Measurements from ENCODE around the gene FILIP1. TPM values are rescaled to one million over a fixed set of nuclear protein-coding genes. Genes with fewer than 3 reads are reported as not detected.

The FILIP1 gene
- total and polyA plus RNA-seq, 2 of the 8 experiments (the other 6 are each of a cell fraction or from before 2014, with no cell fraction given) = 2.4 to 5.7 TPM

- no peak overlapping the region for H3K18ac ChIP-seq (ENCODE audit: extremely low read depth, low read length)
- no peak overlapping the region for H3K27ac ChIP-seq (ENCODE audit: low read depth, low read length)
- WGBS, 2 experiments (ENCODE audit: extremely low coverage in 1 of 2, insufficient coverage in 1 of 2, insufficient read length in 1 of 2, insufficient replicate concordance in 2 of 2, low coverage in 1 of 2, low lambda C conversion rate in 2 of 2, missing lambda C conversion rate in 1 of 2) = 90% methylated on average over 4 of the region's 4 CpGs; no CpG with 5 or more reads in 1 of the 2 experiments
- H2BK5ac ChIP-seq (ENCODE audit: low read depth, low read length) = no peak overlapping the region
- H4K91ac ChIP-seq (replicated peaks; ENCODE audit: insufficient read length, low read length) = no peak overlapping the region
- no peak overlapping the region for H2AK5ac ChIP-seq (ENCODE audit: low read depth, low read length)
- H2BK20ac ChIP-seq (ENCODE audit: low read length) = no peak overlapping the region
- H2BK15ac ChIP-seq (ENCODE audit: low read length) = no peak overlapping the region
- H3K36me3 ChIP-seq (ENCODE audit: control insufficient read depth in 2 of 4, insufficient read depth in 4 of 4, low read length in 3 of 4) = no peaks in the 10 kb centered on the region
- H4K20me1 ChIP-seq (replicated peaks in 1 of 2; ENCODE audit: control insufficient read depth in 1 of 2, insufficient read depth in 2 of 2, low read length in 2 of 2) = no peaks in the 10 kb centered on the region
- FAIRE-seq (no peak), DNase-seq (ENCODE audit: low read depth in 1 of 2, low spot score in 2 of 2) (no peak)
- H3K56ac ChIP-seq (replicated peaks; ENCODE audit: insufficient read length, low read depth, low read length) = no peak overlapping the region
- H3K4me2 ChIP-seq (ENCODE audit: insufficient read depth in 1 of 2, low read depth in 2 of 2, low read length in 2 of 2) = no peak overlapping the region
- no peak overlapping the region for H3K14ac ChIP-seq (ENCODE audit: insufficient read length)
- H3K79me1 ChIP-seq (ENCODE audit: low read depth, low read length) = no peaks in the 10 kb centered on the region
- H2BK12ac ChIP-seq (ENCODE audit: low read depth, low read length) = no peak overlapping the region
- no peak overlapping the region for H4K8ac ChIP-seq (ENCODE audit: extremely low read depth, insufficient read depth, low read length)
- H3K23ac ChIP-seq (ENCODE audit: insufficient read length) = no peak overlapping the region
- no peaks in the 10 kb centered on the region for H3K23me2 ChIP-seq (ENCODE audit: low read depth, low read length)
- H3K4ac ChIP-seq (replicated peaks; ENCODE audit: insufficient read length, low read depth, low read length) = no peak overlapping the region
- H2BK120ac ChIP-seq (replicated peaks; ENCODE audit: low read depth, low read length) = no peak overlapping the region
- H4K5ac ChIP-seq (ENCODE audit: insufficient read length, low read depth, low read length) = no peak overlapping the region
- CTCF ChIA-PET (ENCODE audit: partially characterized antibody) = interaction anchor here (5.3 kb wide), 1 partner anchor 163 kb away, joined by 50 read pairs; no protein-coding TSS in a partner anchor
- POLR2A ChIA-PET (ENCODE audit: partially characterized antibody) = no interaction called here
- H2AFZ ChIP-seq (ENCODE audit: low read length) = no peak overlapping the region
- no peak overlapping the region for H3K9ac ChIP-seq (replicated peaks in 1 of 4; ENCODE audit: extremely low read depth in 1 of 4, low read depth in 3 of 4, low read length in 3 of 4)
- H3K27me3 ChIP-seq (replicated peaks in 1 of 4; ENCODE audit: control insufficient read depth in 3 of 4, extremely low read depth in 1 of 4, insufficient read depth in 3 of 4, low read length in 3 of 4) = no peaks in the 10 kb centered on the region
- H3K4me1 ChIP-seq (replicated peaks in 1 of 4; ENCODE audit: control insufficient read depth in 3 of 4, insufficient read depth in 4 of 4, low read length in 3 of 4) = no peaks in the 10 kb centered on the region
- H3K9me3 ChIP-seq (ENCODE audit: insufficient read depth in 2 of 2, low read depth in 1 of 2, low read length in 1 of 2) = 0 out of 4 replicates have a peak, but pooled peaks cover 0 to 2% of the 10 kb centered on the region in 2 experiments
- no peaks in the 10 kb centered on the region for H3K79me2 ChIP-seq (ENCODE audit: control insufficient read depth in 1 of 2, insufficient read depth in 2 of 2, low read length in 2 of 2)
- no peak overlapping the region for H3K4me3 ChIP-seq (ENCODE audit: extremely low read depth in 1 of 4, insufficient read depth in 2 of 4, low read depth in 3 of 4, low read length in 4 of 4)
- no peak for TF ChIP-seq FOSL1 (IDR thresholded peaks at IDR 0.05; ENCODE audit: insufficient read depth, low read depth, low read length)
- TF ChIP-seq EP300 (IDR thresholded peaks at IDR 0.05; ENCODE audit: borderline replicate concordance in 1 of 2, low read depth in 2 of 2, low read length in 2 of 2) = no peak
- no peak for TF ChIP-seq SP4 (IDR thresholded peaks at IDR 0.05; ENCODE audit: low read length)
- TF ChIP-seq SIRT6 (IDR thresholded peaks at IDR 0.05; ENCODE audit: low read length) = no peak
- no peak for TF ChIP-seq NRF1 (IDR thresholded peaks at IDR 0.05; ENCODE audit: low read depth, low read length)
- no peak for TF ChIP-seq SRF (IDR thresholded peaks at IDR 0.05; ENCODE audit: low read depth, low read length)
- no peak for TF ChIP-seq CTCF (IDR thresholded peaks at IDR 0.05; ENCODE audit: control extremely low read depth in 1 of 3, insufficient read depth in 1 of 3, low read depth in 1 of 3, low read length in 3 of 3)
- TF ChIP-seq, protein P1, sequence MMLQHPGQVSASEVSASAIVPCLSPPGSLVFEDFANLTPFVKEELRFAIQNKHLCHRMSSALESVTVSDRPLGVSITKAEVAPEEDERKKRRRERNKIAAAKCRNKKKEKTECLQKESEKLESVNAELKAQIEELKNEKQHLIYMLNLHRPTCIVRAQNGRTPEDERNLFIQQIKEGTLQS (IDR thresholded peaks at IDR 0.05; ENCODE audit: insufficient read depth, low read depth, low read length) = no peak
- no peak for TF ChIP-seq ASH2L (IDR thresholded peaks at IDR 0.05; ENCODE audit: low read length)
- no peak for TF ChIP-seq SUZ12 (IDR thresholded peaks at IDR 0.05; ENCODE audit: low read length)
- TF ChIP-seq TAF1 (IDR thresholded peaks at IDR 0.05; ENCODE audit: low read depth, low read length) = no peak
- TF ChIP-seq GTF2F1 (IDR thresholded peaks at IDR 0.05; ENCODE audit: borderline replicate concordance, low read depth, low read length) = no peak
Observed at GRCh38 chr6:75530696-75531095, 37.1 kb upstream of the FILIP1 start.

Measured in H1 (cell line).